Activated CD4-positive, alpha-beta T cell treated with anti-CD3 and anti-CD28 coated beads, Interleukin-2, amount 50 U/mL, for 16 hours (primary cell): Measurements from ENCODE around the gene PTGFR.

Source experiments
- DNase-seq: peaks from one replicate; pipeline ENCODE4 v3.0.0-alpha.2; 2020

Gene PTGFR

DNA sequence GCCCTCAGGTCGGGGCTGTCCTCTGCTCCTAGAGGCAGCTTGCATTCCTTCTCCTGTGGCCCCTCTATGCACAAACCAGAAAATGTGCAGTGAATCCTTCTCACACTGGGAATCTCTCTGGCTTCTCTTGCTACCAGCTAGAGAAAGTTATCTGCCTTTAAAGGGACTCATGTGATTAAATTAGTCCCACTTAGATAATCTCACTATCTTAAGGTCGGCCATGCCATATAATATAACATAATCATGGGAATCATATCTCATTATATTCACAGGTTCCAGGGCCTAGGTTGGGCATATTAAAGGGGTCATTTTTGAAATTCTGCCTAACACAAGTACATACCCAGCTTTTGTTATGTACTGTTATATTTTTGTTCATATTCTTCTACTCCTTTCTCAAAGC lies 31.4 kb downstream of the PTGFR start:
- DNase-seq = no peak

DNA sequence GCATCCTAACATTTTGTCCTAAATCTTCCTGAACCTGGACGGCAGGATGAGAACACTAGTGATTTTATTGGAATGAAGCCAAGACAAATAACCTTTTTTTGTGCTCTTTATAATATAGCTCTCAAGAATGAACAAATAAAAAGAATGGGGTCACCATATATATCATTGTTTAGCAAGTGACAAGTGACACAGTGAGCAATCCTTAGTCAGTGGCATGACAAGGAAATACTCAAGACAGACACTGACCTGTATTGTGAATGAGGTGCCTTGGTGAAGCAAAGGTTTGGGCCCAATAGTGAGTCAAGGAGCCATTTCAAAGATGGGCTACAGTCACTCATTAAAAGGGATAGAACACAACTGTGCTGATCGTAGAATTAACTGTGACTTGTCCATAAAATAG lies 35.7 kb downstream of the PTGFR start:
- DNase-seq = no peak

DNA sequence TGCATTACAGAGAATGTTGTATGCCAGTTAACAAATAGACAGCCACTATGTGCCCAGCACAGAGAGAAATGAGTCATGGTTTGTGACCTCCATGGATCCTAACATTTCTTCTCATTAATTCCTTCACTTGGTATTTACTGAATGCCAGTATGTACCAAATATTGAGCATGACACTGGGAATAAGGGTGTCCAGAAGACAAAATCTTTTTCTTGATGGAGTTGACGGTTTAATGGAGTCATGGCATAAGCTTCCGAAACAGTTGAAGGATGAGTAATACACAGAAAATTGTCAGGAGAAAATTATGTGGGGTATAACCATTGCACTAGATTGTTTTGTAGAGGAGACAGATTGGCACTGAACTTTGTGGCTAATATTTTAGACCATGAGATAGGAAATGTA lies 36.9 kb downstream of the PTGFR start:
- DNase-seq = no peak

DNA sequence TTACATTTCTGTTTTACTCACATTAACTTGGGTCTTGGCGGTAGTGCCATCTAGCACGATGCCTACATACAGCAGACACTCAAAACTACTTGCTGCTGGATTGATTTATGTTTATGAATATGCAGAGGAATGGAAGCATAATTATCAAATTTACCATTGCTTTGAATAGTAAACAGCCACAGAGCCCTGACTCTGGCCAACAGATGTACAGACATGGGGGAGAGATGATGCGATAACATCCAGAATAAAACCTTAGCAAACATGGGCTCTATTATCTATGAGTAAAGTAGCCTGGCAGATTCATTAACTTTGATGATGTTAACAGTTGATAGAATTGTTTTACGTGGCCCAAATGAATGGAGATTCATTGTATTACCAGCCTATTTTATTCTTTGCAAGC lies 42.8 kb downstream of the PTGFR start:
- DNase-seq = no peak

DNA sequence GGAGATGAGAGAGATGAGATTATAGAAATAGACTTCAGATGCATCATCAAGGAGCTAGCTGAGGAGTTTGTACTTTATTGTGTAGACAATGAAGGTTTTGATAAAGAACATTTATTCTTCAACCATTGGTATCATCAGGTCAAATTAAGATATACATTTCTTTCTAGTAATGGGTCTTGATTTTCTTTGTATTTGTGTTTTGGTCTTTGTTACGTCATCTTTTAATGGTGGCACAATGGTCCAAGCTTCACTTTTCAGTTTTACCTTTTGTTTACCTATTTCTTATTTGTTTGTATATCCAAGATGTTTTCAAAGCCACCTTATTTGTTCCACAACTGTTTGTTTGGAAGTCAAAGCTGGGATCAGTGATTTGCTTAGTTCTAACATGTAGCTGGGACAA lies 44.5 kb downstream of the PTGFR start:
- DNase-seq = no peak

DNA sequence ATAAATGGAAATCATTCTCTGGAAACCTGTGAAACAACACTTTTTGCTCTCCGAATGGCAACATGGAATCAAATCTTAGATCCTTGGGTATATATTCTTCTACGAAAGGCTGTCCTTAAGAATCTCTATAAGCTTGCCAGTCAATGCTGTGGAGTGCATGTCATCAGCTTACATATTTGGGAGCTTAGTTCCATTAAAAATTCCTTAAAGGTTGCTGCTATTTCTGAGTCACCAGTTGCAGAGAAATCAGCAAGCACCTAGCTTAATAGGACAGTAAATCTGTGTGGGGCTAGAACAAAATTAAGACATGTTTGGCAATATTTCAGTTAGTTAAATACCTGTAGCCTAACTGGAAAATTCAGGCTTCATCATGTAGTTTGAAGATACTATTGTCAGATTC lies 45.7 kb downstream of the PTGFR start:
- DNase-seq = no peak

DNA sequence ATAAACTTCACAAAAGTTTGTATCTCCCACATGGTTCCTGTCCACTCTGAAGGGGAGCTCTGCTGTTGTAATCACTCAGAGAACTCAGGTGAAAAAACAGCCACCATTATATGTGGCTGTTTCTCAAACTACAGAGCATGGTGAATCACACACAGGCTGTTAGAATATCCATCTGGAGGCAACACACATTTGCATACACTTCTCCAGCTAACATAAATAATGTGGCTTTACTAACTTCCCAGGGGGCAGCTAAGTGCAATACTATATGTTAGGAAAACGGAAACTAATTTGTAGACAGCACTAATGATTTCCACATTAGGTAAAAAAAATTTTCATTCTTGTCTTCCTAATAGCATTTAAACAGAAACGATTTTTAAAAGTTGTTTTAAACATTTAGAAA lies 49.3 kb downstream of the PTGFR start:
- DNase-seq = no peak

- no peak for DNase-seq
Measured at GRCh38 chr1:78541479-78541878, 50.7 kb downstream of the PTGFR start.

GRCh38 chr1:78543941-78544643 lies 53.3 kb downstream of the PTGFR start:
- DNase-seq = no peak

GRCh38 chr1:78547081-78547480 lies 56.3 kb downstream of the PTGFR start:
- no peak for DNase-seq

DNA sequence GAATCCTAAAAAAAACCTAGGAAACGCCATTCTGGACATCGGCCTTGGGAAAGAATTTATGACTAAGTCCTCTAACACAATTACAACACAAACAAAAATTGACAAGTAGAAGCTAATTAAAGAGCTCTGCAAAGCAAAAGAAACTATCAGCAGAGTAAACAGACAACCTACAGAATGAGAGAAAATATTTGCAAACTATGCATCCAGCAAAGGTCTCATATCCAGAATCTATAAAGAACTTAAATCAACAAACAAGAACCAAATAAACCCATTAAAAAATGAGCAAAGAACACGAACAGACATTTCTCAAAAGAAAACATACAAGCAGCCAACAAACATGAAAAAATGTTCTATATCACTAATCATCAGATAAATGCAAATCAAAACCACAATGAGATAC lies 58.6 kb downstream of the PTGFR start:
- no peak for DNase-seq

DNA sequence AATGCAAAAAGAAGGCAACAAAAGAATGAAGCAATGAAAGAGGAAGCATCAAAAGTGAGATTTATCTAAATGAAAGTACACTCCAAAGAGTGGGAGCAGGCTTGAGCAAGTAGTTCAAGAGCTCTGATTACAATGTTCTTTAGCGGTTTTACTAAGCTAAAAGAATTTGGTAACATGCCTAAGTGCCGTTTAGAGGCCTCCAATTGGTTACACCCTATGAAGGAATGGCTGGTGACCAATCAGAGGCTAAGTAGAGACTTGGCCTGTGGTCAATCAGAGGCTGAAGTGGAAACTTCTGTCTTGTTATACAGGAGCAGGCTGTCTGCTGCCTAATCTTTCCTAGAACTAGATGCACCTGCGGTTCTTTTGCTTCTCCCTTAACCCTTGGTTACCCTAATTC lies 59.1 kb downstream of the PTGFR start:
- DNase-seq = no peak

DNA sequence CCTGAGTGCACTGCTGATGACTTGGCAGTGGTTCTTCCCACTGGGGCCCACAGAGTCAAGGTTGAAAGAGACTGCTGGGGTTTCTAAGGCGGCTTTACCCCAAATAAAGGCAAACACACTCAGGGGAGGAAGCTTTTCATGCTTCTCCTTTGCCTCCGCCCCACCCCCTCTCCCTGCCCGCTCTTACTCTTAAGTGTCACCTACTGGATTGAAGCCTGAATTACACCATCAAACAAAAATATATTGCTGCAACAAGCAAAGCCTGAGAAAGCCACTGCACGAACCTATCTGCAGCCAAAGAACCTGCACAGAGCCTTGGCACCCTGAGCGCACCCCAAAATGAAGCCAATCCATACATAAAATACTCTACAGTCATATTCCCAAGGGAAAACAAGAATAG lies 63.1 kb downstream of the PTGFR start:
- DNase-seq = no peak

DNA sequence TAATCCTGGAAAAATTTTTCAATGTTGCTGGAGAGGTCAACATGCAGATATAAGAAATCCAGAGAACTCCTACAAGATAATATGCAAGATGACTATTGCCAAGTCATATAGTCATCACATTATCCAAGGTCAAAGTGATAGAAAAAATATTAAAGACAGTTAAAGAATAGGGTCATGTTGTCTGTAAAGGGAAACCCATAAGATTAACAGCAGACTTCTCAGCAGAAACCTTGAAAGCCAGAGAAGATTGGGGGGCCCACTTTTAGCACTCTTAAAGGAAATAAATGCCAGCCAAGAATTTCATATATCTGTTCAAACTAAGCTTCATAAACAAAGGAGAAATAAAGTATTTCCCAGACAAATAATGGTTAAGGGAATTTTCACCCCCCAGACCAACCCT lies 64.1 kb downstream of the PTGFR start:
- no peak for DNase-seq

DNA sequence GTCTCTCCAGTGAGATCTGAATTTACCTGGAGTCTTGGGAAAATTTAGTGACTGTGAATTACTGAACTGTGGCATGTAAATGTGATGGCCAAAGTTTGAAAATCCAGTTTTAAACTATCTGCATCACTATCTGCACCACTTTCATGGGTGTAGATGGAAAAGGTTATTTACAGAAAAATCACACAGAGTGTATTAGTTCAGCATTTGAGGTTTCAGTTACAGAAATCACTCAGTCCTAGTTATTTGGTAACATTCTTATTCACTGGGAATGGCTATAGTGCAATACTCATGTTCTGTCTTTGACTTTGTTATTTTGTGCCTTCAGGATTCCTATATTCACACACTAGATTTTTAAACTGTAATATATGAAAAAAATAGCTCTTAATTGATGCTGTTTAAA lies 68.9 kb downstream of the PTGFR start:
- no peak for DNase-seq

DNA sequence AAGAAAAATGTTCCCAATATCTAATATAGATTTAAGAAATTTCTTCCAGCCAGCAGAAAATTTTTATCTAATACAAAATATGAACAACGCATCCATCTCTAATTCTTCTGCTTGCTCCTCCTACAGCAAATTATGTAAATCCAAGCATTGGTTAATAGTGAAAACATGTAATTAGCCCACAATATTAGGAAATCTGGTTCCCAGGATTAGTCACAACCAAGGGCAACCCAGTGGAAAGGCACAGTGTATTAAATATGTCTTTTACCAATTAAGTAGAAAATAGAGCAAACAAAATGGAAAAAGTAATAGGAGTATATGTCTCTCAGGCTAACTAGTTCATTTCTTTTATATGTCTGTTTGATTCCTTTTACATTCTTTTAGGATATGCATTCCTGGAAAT lies 70.0 kb downstream of the PTGFR start:
- no peak for DNase-seq

- no peak for DNase-seq
Measured at GRCh38 chr1:78561856-78562255, 71.1 kb downstream of the PTGFR start.

DNA sequence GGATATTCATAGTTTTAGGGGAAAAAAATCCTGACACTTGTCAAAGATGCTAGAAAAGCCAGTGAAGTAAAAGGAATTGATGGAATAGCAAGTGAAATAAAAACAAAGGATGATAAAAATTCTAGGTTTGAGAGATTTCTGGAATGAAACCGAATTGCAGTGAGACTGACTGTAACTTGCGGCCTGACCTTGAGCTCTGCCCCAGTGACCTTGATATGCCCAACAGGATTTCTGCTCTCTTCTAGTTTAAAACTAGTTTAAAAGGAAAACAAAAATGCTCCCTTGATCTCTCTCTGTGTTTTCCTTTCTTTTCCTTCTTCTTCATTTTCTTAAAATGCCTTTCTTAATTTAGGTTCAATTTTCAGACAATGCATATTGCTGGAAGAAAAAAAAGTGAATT lies 74.6 kb downstream of the PTGFR start:
- no peak for DNase-seq

DNA sequence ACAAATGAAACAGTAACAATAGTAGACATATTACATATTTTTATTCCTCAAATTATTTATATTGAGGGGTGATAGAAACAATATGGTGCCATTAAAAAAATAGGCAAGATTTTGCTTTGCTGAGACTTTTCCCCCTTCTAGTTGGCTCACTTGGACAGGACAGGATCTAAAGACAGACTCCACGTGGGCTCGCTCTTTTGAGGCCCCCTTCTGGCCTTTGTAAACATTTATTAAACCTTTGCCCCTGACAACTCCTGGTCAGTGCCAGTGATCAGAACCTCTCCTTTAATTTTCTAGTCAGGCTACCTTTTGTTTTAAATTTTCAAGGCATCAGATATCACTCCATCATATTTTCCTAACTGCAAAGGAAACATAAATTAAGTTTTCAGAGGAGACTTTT lies 79.8 kb downstream of the PTGFR start:
- DNase-seq = no peak

GRCh38 chr1:78577257-78578100 lies 86.7 kb downstream of the PTGFR start:
- DNase-seq = no peak

DNA sequence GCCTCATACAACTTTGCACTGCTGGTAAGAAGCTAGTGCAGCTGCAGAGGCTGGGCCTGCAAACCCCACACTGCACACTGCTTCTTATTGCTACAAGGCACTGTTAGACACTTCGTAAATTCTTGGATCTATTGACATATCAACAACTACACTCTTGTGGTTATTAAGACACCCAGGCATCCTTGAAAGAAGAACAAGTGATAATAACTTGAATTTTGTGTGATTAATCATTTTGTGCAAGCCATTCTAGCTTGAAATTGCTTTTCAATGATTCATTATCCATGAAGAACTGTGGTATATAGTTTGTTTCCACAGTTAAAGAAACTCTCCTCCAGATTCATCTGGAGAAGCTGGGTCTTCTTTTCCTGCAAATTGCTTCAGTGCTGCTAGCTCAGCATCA lies 95.8 kb downstream of the PTGFR start:
- no peak for DNase-seq

- no peak for DNase-seq
Measured at GRCh38 chr1:78587211-78587610, 96.4 kb downstream of the PTGFR start.
